Erythroblast (primary cell): Measurements from ENCODE around the gene NFATC1.

Experiments used
- GATA1 ChIP-seq: IDR thresholded peaks from 2 replicates; pipeline ENCODE4 v1.6.1; 2011; ENCODE audit warnings: low read depth, mild to moderate bottlenecking, control low read depth, low read length, moderate library complexity
- POLR2A ChIP-seq: IDR thresholded peaks from 2 replicates; pipeline ENCODE4 v1.6.1; 2011; ENCODE audit warnings: mild to moderate bottlenecking, low read length

GRCh38 chr18:79543861-79544385, 148.2 kb downstream of the NFATC1 start:
- no peak for TF ChIP-seq POLR2A
- no peak for TF ChIP-seq GATA1
